Measurements from ENCODE around the gene NUDT8. TPM values are rescaled to one million over a fixed set of nuclear protein-coding genes. Genes with fewer than 3 reads are reported as not detected.

NUDT8 gene
- total RNA-seq, 1 donor from 2014 or later: 14.2 TPM

DNA sequence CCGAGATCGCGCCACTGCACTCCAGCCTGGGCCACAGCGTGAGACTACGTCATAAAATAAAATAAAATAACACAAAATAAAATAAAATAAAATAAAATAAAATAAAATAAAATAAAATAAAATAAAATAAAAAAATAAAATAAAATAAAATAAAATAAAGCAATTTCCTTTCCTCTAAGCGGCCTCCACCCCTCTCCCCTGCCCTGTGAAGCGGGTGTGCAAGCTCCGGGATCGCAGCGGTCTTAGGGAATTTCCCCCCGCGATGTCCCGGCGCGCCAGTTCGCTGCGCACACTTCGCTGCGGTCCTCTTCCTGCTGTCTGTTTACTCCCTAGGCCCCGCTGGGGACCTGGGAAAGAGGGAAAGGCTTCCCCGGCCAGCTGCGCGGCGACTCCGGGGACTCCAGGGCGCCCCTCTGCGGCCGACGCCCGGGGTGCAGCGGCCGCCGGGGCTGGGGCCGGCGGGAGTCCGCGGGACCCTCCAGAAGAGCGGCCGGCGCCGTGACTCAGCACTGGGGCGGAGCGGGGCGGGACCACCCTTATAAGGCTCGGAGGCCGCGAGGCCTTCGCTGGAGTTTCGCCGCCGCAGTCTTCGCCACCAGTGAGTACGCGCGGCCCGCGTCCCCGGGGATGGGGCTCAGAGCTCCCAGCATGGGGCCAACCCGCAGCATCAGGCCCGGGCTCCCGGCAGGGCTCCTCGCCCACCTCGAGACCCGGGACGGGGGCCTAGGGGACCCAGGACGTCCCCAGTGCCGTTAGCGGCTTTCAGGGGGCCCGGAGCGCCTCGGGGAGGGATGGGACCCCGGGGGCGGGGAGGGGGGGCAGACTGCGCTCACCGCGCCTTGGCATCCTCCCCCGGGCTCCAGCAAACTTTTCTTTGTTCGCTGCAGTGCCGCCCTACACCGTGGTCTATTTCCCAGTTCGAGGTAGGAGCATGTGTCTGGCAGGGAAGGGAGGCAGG, 46.2 kb downstream of the NUDT8 start, which contains the start of gene GSTP1:
Gene GSTP1 (plus strand): TSS at position 566 of the 958 bp plus-strand sequence. CDS start 32 bp downstream, at position 598.
- peak; percentile 70 for DNase-seq (ENCODE audit: low read depth)
- Histone ChIP-seq H3K4me3 (ENCODE audit: low read depth, low read length) (peak within 1 kb of the TSS; percentile 85), H3K27me3 (ENCODE audit: control insufficient read depth, insufficient read depth, low read length) (no peaks in the 10 kb centered on the region), H3K36me3 (ENCODE audit: control insufficient read depth, insufficient read depth, low read length) (peaks cover 24% of the 10 kb centered on the region)
- TF ChIP-seq, protein P1, sequence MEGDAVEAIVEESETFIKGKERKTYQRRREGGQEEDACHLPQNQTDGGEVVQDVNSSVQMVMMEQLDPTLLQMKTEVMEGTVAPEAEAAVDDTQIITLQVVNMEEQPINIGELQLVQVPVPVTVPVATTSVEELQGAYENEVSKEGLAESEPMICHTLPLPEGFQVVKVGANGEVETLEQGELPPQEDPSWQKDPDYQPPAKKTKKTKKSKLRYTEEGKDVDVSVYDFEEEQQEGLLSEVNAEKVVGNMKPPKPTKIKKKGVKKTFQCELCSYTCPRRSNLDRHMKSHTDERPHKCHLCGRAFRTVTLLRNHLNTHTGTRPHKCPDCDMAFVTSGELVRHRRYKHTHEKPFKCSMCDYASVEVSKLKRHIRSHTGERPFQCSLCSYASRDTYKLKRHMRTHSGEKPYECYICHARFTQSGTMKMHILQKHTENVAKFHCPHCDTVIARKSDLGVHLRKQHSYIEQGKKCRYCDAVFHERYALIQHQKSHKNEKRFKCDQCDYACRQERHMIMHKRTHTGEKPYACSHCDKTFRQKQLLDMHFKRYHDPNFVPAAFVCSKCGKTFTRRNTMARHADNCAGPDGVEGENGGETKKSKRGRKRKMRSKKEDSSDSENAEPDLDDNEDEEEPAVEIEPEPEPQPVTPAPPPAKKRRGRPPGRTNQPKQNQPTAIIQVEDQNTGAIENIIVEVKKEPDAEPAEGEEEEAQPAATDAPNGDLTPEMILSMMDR (IDR thresholded peaks at IDR 0.05; ENCODE audit: insufficient read depth, low read length, severe bottlenecking): peak; percentile 54
- FAIRE-seq: no peak

DNA sequence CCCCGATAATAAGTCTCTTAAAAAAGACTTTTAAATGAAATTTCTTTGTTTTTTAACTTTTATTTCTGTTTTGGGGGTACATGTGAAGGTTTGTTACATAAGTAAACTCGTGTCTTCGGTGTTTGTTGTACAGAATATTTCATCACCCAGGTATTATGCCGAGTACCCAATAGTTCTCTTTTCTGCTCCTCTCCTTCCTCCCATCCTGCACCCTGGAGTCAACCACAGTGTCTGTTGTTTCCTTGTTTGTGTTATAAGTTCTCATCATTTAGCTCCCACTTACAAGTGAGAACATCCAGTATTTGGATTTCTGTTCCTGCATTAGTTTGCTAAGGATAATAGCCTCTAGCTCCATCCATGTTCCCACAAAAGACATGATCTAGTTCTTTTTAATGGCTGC, 47.7 kb downstream of the NUDT8 start:
- FAIRE-seq (no peak), DNase-seq (ENCODE audit: low read depth) (no peak)

DNA sequence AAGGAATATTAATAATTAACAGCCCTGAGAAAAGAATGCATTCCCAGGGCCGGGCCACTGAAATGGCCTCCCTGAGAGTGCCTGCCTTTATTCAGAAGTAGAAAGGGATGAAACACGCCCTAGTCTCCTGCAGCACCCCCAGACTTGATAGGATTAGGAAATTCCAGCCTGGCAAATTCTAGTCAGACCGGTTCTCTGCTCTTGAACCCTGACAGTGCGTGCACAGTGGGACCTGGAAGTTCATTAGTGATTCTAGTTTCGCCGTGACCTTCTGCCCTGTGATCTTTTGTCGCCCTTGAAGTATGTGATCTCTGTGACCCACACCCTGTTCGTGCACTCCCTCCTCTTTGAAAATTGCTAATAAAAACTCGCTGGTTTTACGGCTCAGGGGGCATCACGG, 48.3 kb downstream of the NUDT8 start:
- DNase-seq (ENCODE audit: low read depth): peak; percentile 44
- Histone ChIP-seq H3K27me3 (ENCODE audit: control insufficient read depth, insufficient read depth, low read length) (no peaks in the 10 kb centered on the region), H3K4me3 (ENCODE audit: low read depth, low read length) (no peak overlapping the region), H3K36me3 (ENCODE audit: control insufficient read depth, insufficient read depth, low read length) (peaks cover 20% of the 10 kb centered on the region)
- no peak for FAIRE-seq
- TF ChIP-seq, protein P1 (IDR thresholded peaks at IDR 0.05; ENCODE audit: insufficient read depth, low read length, severe bottlenecking): no peak

More for the DNA sequence above, 47.7 kb downstream of the NUDT8 start:
- TF ChIP-seq, protein P1 (IDR thresholded peaks at IDR 0.05; ENCODE audit: insufficient read depth, low read length, severe bottlenecking): no peak
- Histone ChIP-seq H3K36me3 (ENCODE audit: control insufficient read depth, insufficient read depth, low read length) (peaks cover 24% of the 10 kb centered on the region), H3K4me3 (ENCODE audit: low read depth, low read length) (no peak overlapping the region), H3K27me3 (ENCODE audit: control insufficient read depth, insufficient read depth, low read length) (no peaks in the 10 kb centered on the region)

DNA sequence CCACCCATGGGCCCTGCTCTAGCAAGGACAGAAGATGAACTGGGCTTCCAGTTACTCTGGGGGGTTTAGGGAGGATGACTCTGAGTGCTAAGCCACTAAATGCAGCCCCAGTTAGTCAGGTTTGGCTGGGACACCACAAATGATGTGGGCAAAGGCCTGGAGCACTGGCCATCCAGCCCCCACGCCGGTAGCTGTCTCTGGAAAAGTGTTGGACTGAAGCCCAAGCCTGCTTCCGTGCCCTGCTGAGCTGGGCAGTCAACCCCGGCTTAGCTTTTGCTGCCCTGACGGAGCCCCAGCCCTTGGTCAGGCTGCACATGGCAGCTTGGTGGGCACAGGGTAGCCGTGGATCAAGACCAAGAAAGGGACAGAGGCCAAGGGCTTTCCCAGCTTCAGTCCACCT, 51.8 kb downstream of the NUDT8 start:
- H3K4me3 ChIP-seq (ENCODE audit: low read depth, low read length): no peak overlapping the region
- DNase-seq (ENCODE audit: low read depth) (no peak), FAIRE-seq (no peak)
- TF ChIP-seq, protein P1 (IDR thresholded peaks at IDR 0.05; ENCODE audit: insufficient read depth, low read length, severe bottlenecking): no peak
- no peaks in the 10 kb centered on the region for H3K36me3 ChIP-seq (ENCODE audit: control insufficient read depth, insufficient read depth, low read length)
- H3K27me3 ChIP-seq (ENCODE audit: control insufficient read depth, insufficient read depth, low read length): no peaks in the 10 kb centered on the region

Other genes starting within 250 kb of the NUDT8 start
- gene RAD9A, start 238.0 kb downstream of the NUDT8 start, total RNA-seq: 8.7 and 10.8 TPM in 2 replicates
- 209 and 225 TPM in 2 replicates for gene PPP1CA, start 228.1 kb downstream of the NUDT8 start, total RNA-seq
- not detected in 2 replicates for gene TBC1D10C, start 225.9 kb downstream of the NUDT8 start, total RNA-seq
- gene CARNS1, start 214.3 kb downstream of the NUDT8 start, total RNA-seq: under 0.01 TPM in 1 of 2 replicates, not detected in the other
- gene RPS6KB2, start 201.4 kb downstream of the NUDT8 start, total RNA-seq: 62.9 and 98.6 TPM in 2 replicates
- 0.26 and 0.51 TPM in 2 replicates for gene PTPRCAP, start 192.3 kb downstream of the NUDT8 start, total RNA-seq
- gene CORO1B, start 186.5 kb downstream of the NUDT8 start, total RNA-seq: 105 and 133 TPM in 2 replicates
- not detected in 2 replicates for gene GPR152, start 177.2 kb downstream of the NUDT8 start, total RNA-seq
- gene CABP4, start 174.6 kb downstream of the NUDT8 start, total RNA-seq: not detected in 2 replicates
- gene TMEM134, start 160.7 kb downstream of the NUDT8 start, total RNA-seq: 38.2 and 48.9 TPM in 2 replicates
- gene AIP, start 146.9 kb downstream of the NUDT8 start, total RNA-seq: 51.6 and 85.3 TPM in 2 replicates
- 17.4 and 23.7 TPM in 2 replicates for gene PITPNM1, start 124.6 kb downstream of the NUDT8 start, total RNA-seq
- 19.0 and 21.6 TPM in 2 replicates for gene CDK2AP2, start 121.8 kb downstream of the NUDT8 start, total RNA-seq
- gene CABP2, start 106.5 kb downstream of the NUDT8 start, total RNA-seq: not detected in 2 replicates
- gene GSTP1, start 46.1 kb downstream of the NUDT8 start, total RNA-seq: 1,931 and 3,840 TPM in 2 replicates
- 242 and 252 TPM in 2 replicates for gene NDUFV1, start 23.0 kb downstream of the NUDT8 start, total RNA-seq
- not detected in 2 replicates for gene TBX10, start 9.8 kb upstream of the NUDT8 start, total RNA-seq
- not detected in 2 replicates for gene ACY3, start 20.8 kb upstream of the NUDT8 start, total RNA-seq
- 17.9 and 73.4 TPM in 2 replicates for gene ALDH3B2, start 44.7 kb upstream of the NUDT8 start, total RNA-seq